IPS-18a (cell line): ENCODE measurements around the gene ORM2.
A peak's percentile ranks its signal among the peaks of the same experiment; 100 is the strongest.

Source experiments
- H3K27ac ChIP-seq: one replicate; pipeline ENCODE4 v1.5.1; 2013; ENCODE audit warnings: low read length
- H3K27me3 ChIP-seq: one replicate; pipeline ENCODE4 v1.6.1; 2013; ENCODE audit warnings: mild to moderate bottlenecking, low read length; ENCODE audit not compliant: control insufficient read depth, insufficient read depth
- H3K36me3 ChIP-seq: one replicate; pipeline ENCODE4 v1.6.1; 2013; ENCODE audit warnings: low read depth, low read length; ENCODE audit not compliant: control insufficient read depth
- H3K4me1 ChIP-seq: one replicate; pipeline ENCODE4 v1.6.1; 2013; ENCODE audit warnings: low read depth, low read length; ENCODE audit not compliant: control insufficient read depth
- H3K4me3 ChIP-seq: one replicate; pipeline ENCODE4 v1.5.1; 2013; ENCODE audit warnings: low read length
- H3K9ac ChIP-seq: one replicate; pipeline ENCODE4 v1.6.1; 2013; ENCODE audit warnings: mild to moderate bottlenecking, low read length, moderate library complexity
- H3K9me3 ChIP-seq: one replicate; pipeline ENCODE4 v1.6.1; 2013; ENCODE audit warnings: low read depth, low read length; ENCODE audit not compliant: control insufficient read depth

The ORM2 gene

GRCh38 chr9:114364134-114365041 is 34.7 kb downstream of the ORM2 start:
- Histone ChIP-seq H3K27me3 (no peaks in the 10 kb centered on the region), H3K4me1 (peaks cover 5% of the 10 kb centered on the region), H3K36me3 (peaks cover 61% of the 10 kb centered on the region), H3K9me3 (no peaks in the 10 kb centered on the region), H3K4me3 (no peak overlapping the region), H3K27ac (no peak overlapping the region), H3K9ac (no peak overlapping the region)

DNA sequence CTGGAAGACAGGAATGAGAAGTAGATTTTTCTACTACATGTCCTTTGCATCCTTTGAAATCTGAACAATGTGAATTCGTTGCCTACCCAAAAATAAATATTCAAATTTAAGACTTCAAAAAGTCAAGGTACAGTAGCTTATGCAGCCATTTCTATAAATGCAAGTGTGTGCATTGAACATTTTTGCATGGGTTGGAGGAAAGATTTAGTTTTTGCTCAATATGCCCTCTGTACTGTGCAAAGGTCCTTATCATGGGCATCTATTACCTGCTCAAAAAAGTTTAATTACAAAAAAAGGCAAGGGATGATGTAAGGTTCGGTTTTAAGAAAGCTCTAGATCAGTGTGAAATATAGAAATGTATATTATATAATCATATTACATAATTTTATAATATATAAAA is 35.5 kb downstream of the ORM2 start:
- no peak overlapping the region for H3K4me3 ChIP-seq
- H3K9ac ChIP-seq: no peak overlapping the region
- H3K27me3 ChIP-seq: no peaks in the 10 kb centered on the region
- H3K36me3 ChIP-seq: peaks cover 53% of the 10 kb centered on the region
- no peak overlapping the region for H3K27ac ChIP-seq
- no peaks in the 10 kb centered on the region for H3K9me3 ChIP-seq
- peaks cover 13% of the 10 kb centered on the region for H3K4me1 ChIP-seq

GRCh38 chr9:114366334-114367128 is 36.9 kb downstream of the ORM2 start:
- no peak overlapping the region for H3K4me3 ChIP-seq
- H3K4me1 ChIP-seq: peaks cover 25% of the 10 kb centered on the region
- H3K36me3 ChIP-seq: peaks cover 40% of the 10 kb centered on the region
- no peaks in the 10 kb centered on the region for H3K9me3 ChIP-seq
- H3K9ac ChIP-seq: no peak overlapping the region
- H3K27ac ChIP-seq: no peak overlapping the region
- no peaks in the 10 kb centered on the region for H3K27me3 ChIP-seq

GRCh38 chr9:114367366-114367765 is 37.7 kb downstream of the ORM2 start:
- no peak overlapping the region for H3K4me3 ChIP-seq
- H3K27ac ChIP-seq: no peak overlapping the region
- no peak overlapping the region for H3K9ac ChIP-seq
- no peaks in the 10 kb centered on the region for H3K27me3 ChIP-seq
- H3K4me1 ChIP-seq: peaks cover 31% of the 10 kb centered on the region
- no peaks in the 10 kb centered on the region for H3K9me3 ChIP-seq
- peaks cover 36% of the 10 kb centered on the region for H3K36me3 ChIP-seq

- Histone ChIP-seq H3K9ac (no peak overlapping the region), H3K4me3 (no peak overlapping the region), H3K4me1 (peaks cover 31% of the 10 kb centered on the region), H3K27me3 (no peaks in the 10 kb centered on the region), H3K27ac (no peak overlapping the region), H3K9me3 (no peaks in the 10 kb centered on the region), H3K36me3 (peaks cover 33% of the 10 kb centered on the region)
Measured at GRCh38 chr9:114367772-114368569, 38.3 kb downstream of the ORM2 start.

DNA sequence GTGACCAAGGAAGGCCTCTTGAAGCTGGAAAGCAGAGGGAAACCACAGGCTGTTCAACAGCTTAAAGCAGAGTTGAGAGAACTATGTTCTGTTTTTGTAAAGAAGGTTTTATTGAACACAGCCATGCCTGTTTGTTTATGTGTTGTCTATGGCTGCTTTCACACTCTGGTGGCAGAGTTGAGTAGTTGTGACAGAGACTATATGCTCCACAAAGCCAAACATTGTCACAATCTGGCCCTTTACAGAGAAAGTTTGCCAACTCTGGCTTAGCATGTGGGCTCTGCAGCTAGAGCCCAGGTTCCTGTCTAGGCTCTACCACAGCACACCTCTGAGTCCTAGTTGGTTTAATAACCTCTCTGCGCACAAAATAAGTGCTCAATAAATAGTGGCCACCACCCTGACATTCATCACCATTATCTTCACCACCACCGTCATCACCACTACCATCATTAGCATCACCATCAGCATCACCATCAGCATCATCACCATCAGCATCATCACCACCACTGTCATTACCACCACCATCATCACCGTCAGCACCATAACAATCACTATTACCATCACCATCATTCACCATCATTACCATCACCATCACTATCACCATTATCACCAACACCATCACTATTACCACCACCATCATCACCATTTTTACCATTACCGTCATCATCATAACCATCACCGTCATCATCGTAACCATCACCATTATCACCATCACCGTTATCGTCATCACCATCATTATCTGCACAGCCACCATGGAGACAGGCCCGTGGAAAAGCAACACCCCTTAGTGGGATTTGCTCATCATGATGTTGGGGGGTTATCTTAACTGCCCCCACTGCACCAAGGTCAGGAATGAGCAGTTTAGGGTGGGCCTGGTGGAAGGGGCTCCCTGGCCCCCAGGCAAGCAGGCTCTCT is 39.8 kb downstream of the ORM2 start:
- Histone ChIP-seq H3K4me3 (peak overlapping the region; percentile 41), H3K4me1 (peaks cover 32% of the 10 kb centered on the region), H3K9ac (peak overlapping the region; percentile 42)

GRCh38 chr9:114370251-114370967 is 40.7 kb downstream of the ORM2 start:
- H3K36me3 ChIP-seq: peaks cover 15% of the 10 kb centered on the region
- H3K4me3 ChIP-seq: peak overlapping the region; percentile 41
- peaks cover 39% of the 10 kb centered on the region for H3K4me1 ChIP-seq
- no peaks in the 10 kb centered on the region for H3K27me3 ChIP-seq
- peak overlapping the region; percentile 82 for H3K27ac ChIP-seq
- no peaks in the 10 kb centered on the region for H3K9me3 ChIP-seq
- H3K9ac ChIP-seq: peak overlapping the region; percentile 42

More for the DNA sequence above, 39.8 kb downstream of the ORM2 start:
- Histone ChIP-seq H3K27me3 (no peaks in the 10 kb centered on the region), H3K36me3 (peaks cover 20% of the 10 kb centered on the region), H3K9me3 (no peaks in the 10 kb centered on the region), H3K27ac (peak overlapping the region; percentile 82)

GRCh38 chr9:114370968-114371320 is 41.3 kb downstream of the ORM2 start:
- peak overlapping the region; percentile 82 for H3K27ac ChIP-seq
- no peaks in the 10 kb centered on the region for H3K27me3 ChIP-seq
- H3K9ac ChIP-seq: peak overlapping the region; percentile 42

GRCh38 chr9:114371343-114371944 is 41.8 kb downstream of the ORM2 start:
- H3K4me1 ChIP-seq: peaks cover 39% of the 10 kb centered on the region
- peaks cover 15% of the 10 kb centered on the region for H3K36me3 ChIP-seq
- no peaks in the 10 kb centered on the region for H3K27me3 ChIP-seq
- H3K9me3 ChIP-seq: no peaks in the 10 kb centered on the region
- H3K27ac ChIP-seq: no peak overlapping the region
- no peak overlapping the region for H3K4me3 ChIP-seq
- H3K9ac ChIP-seq: peak overlapping the region; percentile 42

More at GRCh38 chr9:114370968-114371320, 41.3 kb downstream of the ORM2 start:
- Histone ChIP-seq H3K4me3 (peak overlapping the region; percentile 41), H3K36me3 (peaks cover 15% of the 10 kb centered on the region), H3K4me1 (peaks cover 39% of the 10 kb centered on the region), H3K9me3 (no peaks in the 10 kb centered on the region)
